IPS-20b (cell line): ENCODE measurements around the gene MMAB.

Experiments
- H3K27ac ChIP-seq: one replicate; pipeline ENCODE4 v1.5.1; 2013; ENCODE audit warnings: low read length
- H3K27me3 ChIP-seq: 2 replicates; pipeline ENCODE4 v1.6.1; 2013; ENCODE audit warnings: mild to moderate bottlenecking, low read length, inconsistent platforms; ENCODE audit not compliant: insufficient read depth
- H3K36me3 ChIP-seq: 2 replicates; pipeline ENCODE4 v1.6.1; 2013; ENCODE audit warnings: low read depth, mild to moderate bottlenecking, inconsistent platforms, low read length, moderate library complexity; ENCODE audit not compliant: insufficient read depth
- H3K4me1 ChIP-seq: 2 replicates; pipeline ENCODE4 v1.6.1; 2013; ENCODE audit warnings: mild to moderate bottlenecking, control low read depth, inconsistent platforms, low read length, moderate library complexity; ENCODE audit not compliant: insufficient read depth
- H3K4me3 ChIP-seq: 2 replicates; pipeline ENCODE4 v1.5.1; 2013; ENCODE audit warnings: mild to moderate bottlenecking, low read length, inconsistent platforms
- H3K9ac ChIP-seq: 2 replicates; pipeline ENCODE4 v1.6.1; 2013; ENCODE audit warnings: low read depth, mild to moderate bottlenecking, inconsistent platforms, low read length, moderate library complexity
- H3K9me3 ChIP-seq: 2 replicates; pipeline ENCODE4 v1.6.1; 2013; ENCODE audit warnings: mild to moderate bottlenecking, low read depth, low read length, inconsistent platforms; ENCODE audit not compliant: insufficient read depth

MMAB gene

GRCh38 chr12:109567296-109567695 lies 6.0 kb downstream of the MMAB start:
- Histone ChIP-seq H3K4me1 (no peaks in the 10 kb centered on the region), H3K27me3 (no peaks in the 10 kb centered on the region), H3K9ac (no peak overlapping the region), H3K4me3 (no peak overlapping the region), H3K9me3 (no peaks in the 10 kb centered on the region), H3K36me3 (peaks cover 51% of the 10 kb centered on the region), H3K27ac (no peak overlapping the region)

- peaks cover 49% of the 10 kb centered on the region for H3K36me3 ChIP-seq
- no peak overlapping the region for H3K9ac ChIP-seq
- H3K27me3 ChIP-seq, result no peaks in the 10 kb centered on the region
- no peak overlapping the region for H3K4me3 ChIP-seq
- H3K4me1 ChIP-seq, result no peaks in the 10 kb centered on the region
- H3K27ac ChIP-seq, result no peak overlapping the region
- H3K9me3 ChIP-seq, result no peaks in the 10 kb centered on the region
Observed at GRCh38 chr12:109566424-109566823, 6.9 kb downstream of the MMAB start.

GRCh38 chr12:109563291-109564284 lies 9.7 kb downstream of the MMAB start:
- no peak overlapping the region for H3K9ac ChIP-seq
- no peaks in the 10 kb centered on the region for H3K27me3 ChIP-seq
- no peak overlapping the region for H3K27ac ChIP-seq
- H3K4me3 ChIP-seq, result no peak overlapping the region
- H3K9me3 ChIP-seq, result no peaks in the 10 kb centered on the region
- H3K36me3 ChIP-seq, result peaks cover 35% of the 10 kb centered on the region
- H3K4me1 ChIP-seq, result no peaks in the 10 kb centered on the region

GRCh38 chr12:109562871-109563270 lies 10.4 kb downstream of the MMAB start:
- Histone ChIP-seq H3K4me3 (no peak overlapping the region), H3K9me3 (no peaks in the 10 kb centered on the region), H3K27me3 (no peaks in the 10 kb centered on the region), H3K4me1 (no peaks in the 10 kb centered on the region), H3K36me3 (peaks cover 28% of the 10 kb centered on the region), H3K27ac (no peak overlapping the region), H3K9ac (no peak overlapping the region)

- Histone ChIP-seq H3K9me3 (no peaks in the 10 kb centered on the region), H3K27ac (no peak overlapping the region), H3K9ac (no peak overlapping the region), H3K27me3 (no peaks in the 10 kb centered on the region), H3K36me3 (peaks cover 20% of the 10 kb centered on the region), H3K4me1 (no peaks in the 10 kb centered on the region), H3K4me3 (no peak overlapping the region)
Observed at GRCh38 chr12:109561711-109562030, 11.6 kb downstream of the MMAB start.

- no peaks in the 10 kb centered on the region for H3K27me3 ChIP-seq
- no peak overlapping the region for H3K27ac ChIP-seq
- no peaks in the 10 kb centered on the region for H3K4me1 ChIP-seq
- no peak overlapping the region for H3K9ac ChIP-seq
- no peak overlapping the region for H3K4me3 ChIP-seq
- H3K36me3 ChIP-seq, result peaks cover 20% of the 10 kb centered on the region
- H3K9me3 ChIP-seq, result no peaks in the 10 kb centered on the region
Observed at GRCh38 chr12:109560867-109561710, 12.2 kb downstream of the MMAB start.

- no peak overlapping the region for H3K4me3 ChIP-seq
- no peaks in the 10 kb centered on the region for H3K4me1 ChIP-seq
- no peak overlapping the region for H3K9ac ChIP-seq
- no peaks in the 10 kb centered on the region for H3K9me3 ChIP-seq
- peaks cover 14% of the 10 kb centered on the region for H3K36me3 ChIP-seq
- H3K27ac ChIP-seq, result no peak overlapping the region
- H3K27me3 ChIP-seq, result no peaks in the 10 kb centered on the region
Observed at GRCh38 chr12:109559601-109560000, 13.7 kb downstream of the MMAB start.

- no peak overlapping the region for H3K27ac ChIP-seq
- no peak overlapping the region for H3K9ac ChIP-seq
- no peaks in the 10 kb centered on the region for H3K4me1 ChIP-seq
- H3K9me3 ChIP-seq, result no peaks in the 10 kb centered on the region
- no peaks in the 10 kb centered on the region for H3K27me3 ChIP-seq
- peaks cover 12% of the 10 kb centered on the region; the same call in 1 of the 2 replicates for H3K36me3 ChIP-seq
- H3K4me3 ChIP-seq, result no peak overlapping the region
Observed at GRCh38 chr12:109559200-109559505, 14.2 kb downstream of the MMAB start.

- no peaks in the 10 kb centered on the region for H3K27me3 ChIP-seq
- H3K9me3 ChIP-seq, result no peaks in the 10 kb centered on the region
- H3K4me3 ChIP-seq, result no peak overlapping the region
- no peak overlapping the region for H3K9ac ChIP-seq
- no peaks in the 10 kb centered on the region for H3K4me1 ChIP-seq
- peaks cover 9% of the 10 kb centered on the region; the same call in 1 of the 2 replicates for H3K36me3 ChIP-seq
- no peak overlapping the region for H3K27ac ChIP-seq
Observed at GRCh38 chr12:109558374-109559199, 14.7 kb downstream of the MMAB start.

GRCh38 chr12:109557805-109558204 lies 15.5 kb downstream of the MMAB start:
- Histone ChIP-seq H3K9ac (no peak overlapping the region), H3K27me3 (no peaks in the 10 kb centered on the region), H3K27ac (no peak overlapping the region), H3K9me3 (no peaks in the 10 kb centered on the region), H3K4me3 (no peak overlapping the region), H3K36me3 (peaks cover 2% of the 10 kb centered on the region; the same call in 1 of the 2 replicates), H3K4me1 (no peaks in the 10 kb centered on the region)

- H3K36me3 ChIP-seq, result no peaks in the 10 kb centered on the region
- H3K27me3 ChIP-seq, result no peaks in the 10 kb centered on the region
- H3K9ac ChIP-seq, result no peak overlapping the region
- no peaks in the 10 kb centered on the region for H3K9me3 ChIP-seq
- H3K27ac ChIP-seq, result no peak overlapping the region
- no peaks in the 10 kb centered on the region for H3K4me1 ChIP-seq
- H3K4me3 ChIP-seq, result no peak overlapping the region
Observed at GRCh38 chr12:109557200-109557599, 16.1 kb downstream of the MMAB start.
